HepG2 (cell line): ENCODE data around the gene INO80. TPM values are rescaled to one million over a fixed set of nuclear protein-coding genes. Genes with fewer than 3 reads are reported as not detected.

Experiments used
- ATAC-seq: fragments of 200-7000 bp; cut with Tn5 transposase; 3 replicates; pipeline ENCODE4 v1.9.1; 2020; ENCODE audit warnings: mild to moderate bottlenecking, moderate library complexity
- BruUV-seq: library from RNA; stranded (reverse); fragments of 400-500 nt; replicated peaks from 2 replicates; lab custom pipeline; 2021; lab: Mats Ljungman, UMichigan
- CTCF ChIA-PET: fragments of 300-600 bp; formaldehyde crosslinking; extraction: SDS; loops from one replicate; lab custom pipeline; 2021; ENCODE audit warnings: low total read pairs, inconsistent platforms, low intra/inter-chr PET ratio; lab: Yijun Ruan, JAX
- POLR2A ChIA-PET: fragments of 350-600 bp; sonication (Branson Sonifier 250); formaldehyde crosslinking; loops from one replicate; lab custom pipeline; 2020; ENCODE audit warnings: antibody characterized with exemption, inconsistent platforms; lab: Yijun Ruan, JAX
- DNase-seq: peaks from one replicate; pipeline ENCODE4 v3.0.0-alpha.2; 2015; ENCODE audit warnings: low spot score
- FAIRE-seq: peaks from 3 replicates; lab custom pipeline; 2011; peaks lifted over from hg19 to GRCh38; lab: Jason Lieb, UNC
- H2AFZ ChIP-seq: one replicate; pipeline ENCODE4 v1.6.1; 2011; ENCODE audit warnings: low read length, inconsistent platforms
- H3K27ac ChIP-seq: fragments of 300-600 bp; 3 replicates; pipeline ENCODE4 v1.8.0; 2011; ENCODE audit warnings: mixed run types, mild to moderate bottlenecking, mixed read lengths, low read length, inconsistent platforms; ENCODE audit not compliant: insufficient read depth; ENCODE audit errors: extremely low read length
- H3K27me3 ChIP-seq, 2 experiments: fragments of 200-600 bp in 1 of 2; 2 replicates in 1 of 2; 3 replicates in 1 of 2; pipeline versions ENCODE4 v1.6.0 to v1.8.0; 2011; ENCODE audit warnings: low read length in 2 of 2, mild to moderate bottlenecking in 2 of 2, moderate library complexity in 2 of 2, inconsistent platforms in 1 of 2; ENCODE audit not compliant: insufficient read depth in 2 of 2, control insufficient read depth in 1 of 2
- H3K36me3 ChIP-seq, 2 experiments: fragments of 200-600 bp in 1 of 2; replicated peaks in 1 of 2; 2 replicates in 1 of 2; 3 replicates in 1 of 2; pipeline versions ENCODE4 v1.5.1 to v1.8.0; 2011; ENCODE audit warnings: low read length in 2 of 2, inconsistent platforms in 1 of 2; ENCODE audit not compliant: insufficient read depth in 2 of 2, control insufficient read depth in 1 of 2
- H3K4me1 ChIP-seq: 2 replicates; pipeline ENCODE4 v1.5.1; 2012; ENCODE audit warnings: low read length, inconsistent platforms; ENCODE audit not compliant: insufficient read depth
- H3K4me2 ChIP-seq: 2 replicates; pipeline ENCODE4 v1.6.0; 2011; ENCODE audit warnings: low read depth, low read length, inconsistent platforms
- H3K4me3 ChIP-seq, 3 experiments: fragments of 200-600 bp in 1 of 3; sonication (generic), shearing (Covaris generic) in 1 of 3; replicated peaks in 1 of 3; 2 replicates each; pipeline ENCODE4 v1.5.1; 2011 to 2016; ENCODE audit warnings: low read length in 3 of 3, inconsistent platforms in 2 of 3, low read depth in 2 of 3, mild to moderate bottlenecking in 2 of 3, control low read depth in 1 of 3, mixed read lengths in 1 of 3; ENCODE audit not compliant: insufficient read depth in 1 of 3
- H3K79me2 ChIP-seq: one replicate; pipeline ENCODE4 v1.6.1; 2011; ENCODE audit warnings: low read length, inconsistent platforms; ENCODE audit not compliant: insufficient read depth
- H3K9ac ChIP-seq: 2 replicates; pipeline ENCODE4 v1.6.0; 2011; ENCODE audit warnings: mild to moderate bottlenecking, low read depth, low read length, inconsistent platforms; ENCODE audit not compliant: insufficient read depth
- H3K9me3 ChIP-seq: 2 replicates; pipeline ENCODE4 v1.5.1; 2012; ENCODE audit warnings: mild to moderate bottlenecking, low read length
- H4K20me1 ChIP-seq: 2 replicates; pipeline ENCODE4 v1.6.0; 2011; ENCODE audit warnings: inconsistent platforms, mild to moderate bottlenecking, low read length, moderate library complexity; ENCODE audit not compliant: insufficient read depth
- CEBPB ChIP-seq: IDR thresholded peaks from 2 replicates; pipeline ENCODE4 v1.6.1; 2011; ENCODE audit warnings: low read depth, low read length, improper control_type of control experiment, borderline replicate concordance
- HOXD1 ChIP-seq: sonication (generic); formaldehyde crosslinking; IDR thresholded peaks from 2 replicates; pipeline ENCODE4 v1.5.0; 2020; ENCODE audit warnings: missing genetic modification reagents
- KDM4B ChIP-seq: sonication (generic); formaldehyde crosslinking; IDR thresholded peaks from 2 replicates; pipeline ENCODE4 v1.4.0; 2020; ENCODE audit warnings: missing genetic modification reagents
- ZGPAT ChIP-seq: IDR thresholded peaks from 2 replicates; pipeline ENCODE4 v1.6.1; 2016; ENCODE audit warnings: mild to moderate bottlenecking
- WGBS: methylation state at CpG from one replicate; pipeline ENCODE4 v1.1.6; 2017; ENCODE audit warnings: low lambda C conversion rate; 5-methylcytosine and 5-hydroxymethylcytosine counted together
- in situ Hi-C: cut with HindIII; loops from 2 replicates; pipeline ENCODE4 v1.10.0; 2017; ENCODE audit warnings: low pct_unique_long_range_greater_than_20kb; ENCODE audit not compliant: extremely low pct_ligation_motif_present
- intact Hi-C: fragments of 100-400 bp; cut with micrococcal nuclease; formaldehyde crosslinking; loops from one replicate; pipeline ENCODE4 v1.10.0; 2022; ENCODE audit not compliant: unreplicated experiment
- polyA plus RNA-seq, 8 experiments: library from polyadenylated mRNA; depleted of rRNA in 3 of 8; stranded (reverse) in 7 of 8; unstranded in 1 of 8; fragments of >200 nt; fragmentation: Illumina TruSeq in 4 of 8; extraction: Trizol in 4 of 8; gene quantifications; 2 replicates each; pipeline versions ENCODE4 v1.2.1 to v1.2.3, GENCODE V29; 2011 to 2016; ENCODE audit warnings: low read depth in 4 of 8, missing spikeins in 1 of 8, mixed read lengths in 1 of 8; ENCODE audit not compliant: insufficient read depth in 1 of 8
- total RNA-seq, 5 experiments: library from RNA; depleted of rRNA; stranded (reverse); fragments of >200 nt; fragmentation: Illumina TruSeq; extraction: Trizol; gene quantifications; 2 replicates each; pipeline ENCODE4 v1.2.3, GENCODE V29; 2016; ENCODE audit warnings: low read depth in 1 of 5
- TF ChIP-seq, protein P1 (sequence below): sonication (generic); formaldehyde crosslinking; IDR thresholded peaks from 2 replicates; pipeline ENCODE4 v1.4.0; 2020; ENCODE audit warnings: mild to moderate bottlenecking, missing genetic modification reagents, borderline replicate concordance
- TF ChIP-seq, protein P2 (sequence below): sonication (generic); formaldehyde crosslinking; IDR thresholded peaks from 2 replicates; pipeline ENCODE4 v1.4.0; 2020; ENCODE audit warnings: mild to moderate bottlenecking, missing genetic modification reagents

INO80 gene
- total and polyA plus RNA-seq, 2 of the 13 experiments (the other 11 are each of a cell fraction or from before 2014, with no cell fraction given), result 3.6 to 14.8 TPM

- CTCF ChIA-PET, result no interaction called here
Measured at GRCh38 chr15:40968290-40969085, 147.6 kb downstream of the INO80 start.

More at GRCh38 chr15:40968290-40969085, 147.6 kb downstream of the INO80 start:
- no TSS peak for BruUV-seq
- in situ Hi-C loops (no loop called here), intact Hi-C loops (no loop called here)
- 30% methylated on average over 7 of the region's 7 CpGs for WGBS
- no peak for DNase-seq
- no peaks in the 10 kb centered on the region for H4K20me1 ChIP-seq
- H3K79me2 ChIP-seq, result no peaks in the 10 kb centered on the region
- H2AFZ ChIP-seq, result no peak overlapping the region
- H3K9ac ChIP-seq, result no peak overlapping the region
- FAIRE-seq, result no peak
- ATAC-seq, result no peak
- H3K36me3 ChIP-seq, result no peaks in the 10 kb centered on the region
- H3K9me3 ChIP-seq, result no peaks in the 10 kb centered on the region
- TF ChIP-seq KDM4B, result no peak
- TF ChIP-seq ZGPAT (CRISPR knock-in tag), result no peak
- TF ChIP-seq CEBPB, result no peak
- TF ChIP-seq, protein P1, sequence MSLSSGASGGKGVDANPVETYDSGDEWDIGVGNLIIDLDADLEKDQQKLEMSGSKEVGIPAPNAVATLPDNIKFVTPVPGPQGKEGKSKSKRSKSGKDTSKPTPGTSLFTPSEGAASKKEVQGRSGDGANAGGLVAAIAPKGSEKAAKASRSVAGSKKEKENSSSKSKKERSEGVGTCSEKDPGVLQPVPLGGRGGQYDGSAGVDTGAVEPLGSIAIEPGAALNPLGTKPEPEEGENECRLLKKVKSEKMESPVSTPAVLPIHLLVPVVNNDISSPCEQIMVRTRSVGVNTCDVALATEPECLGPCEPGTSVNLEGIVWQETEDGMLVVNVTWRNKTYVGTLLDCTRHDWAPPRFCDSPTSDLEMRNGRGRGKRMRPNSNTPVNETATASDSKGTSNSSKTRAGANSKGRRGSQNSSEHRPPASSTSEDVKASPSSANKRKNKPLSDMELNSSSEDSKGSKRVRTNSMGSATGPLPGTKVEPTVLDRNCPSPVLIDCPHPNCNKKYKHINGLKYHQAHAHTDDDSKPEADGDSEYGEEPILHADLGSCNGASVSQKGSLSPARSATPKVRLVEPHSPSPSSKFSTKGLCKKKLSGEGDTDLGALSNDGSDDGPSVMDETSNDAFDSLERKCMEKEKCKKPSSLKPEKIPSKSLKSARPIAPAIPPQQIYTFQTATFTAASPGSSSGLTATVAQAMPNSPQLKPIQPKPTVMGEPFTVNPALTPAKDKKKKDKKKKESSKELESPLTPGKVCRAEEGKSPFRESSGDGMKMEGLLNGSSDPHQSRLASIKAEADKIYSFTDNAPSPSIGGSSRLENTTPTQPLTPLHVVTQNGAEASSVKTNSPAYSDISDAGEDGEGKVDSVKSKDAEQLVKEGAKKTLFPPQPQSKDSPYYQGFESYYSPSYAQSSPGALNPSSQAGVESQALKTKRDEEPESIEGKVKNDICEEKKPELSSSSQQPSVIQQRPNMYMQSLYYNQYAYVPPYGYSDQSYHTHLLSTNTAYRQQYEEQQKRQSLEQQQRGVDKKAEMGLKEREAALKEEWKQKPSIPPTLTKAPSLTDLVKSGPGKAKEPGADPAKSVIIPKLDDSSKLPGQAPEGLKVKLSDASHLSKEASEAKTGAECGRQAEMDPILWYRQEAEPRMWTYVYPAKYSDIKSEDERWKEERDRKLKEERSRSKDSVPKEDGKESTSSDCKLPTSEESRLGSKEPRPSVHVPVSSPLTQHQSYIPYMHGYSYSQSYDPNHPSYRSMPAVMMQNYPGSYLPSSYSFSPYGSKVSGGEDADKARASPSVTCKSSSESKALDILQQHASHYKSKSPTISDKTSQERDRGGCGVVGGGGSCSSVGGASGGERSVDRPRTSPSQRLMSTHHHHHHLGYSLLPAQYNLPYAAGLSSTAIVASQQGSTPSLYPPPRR, result no peak
- TF ChIP-seq HOXD1 (CRISPR knock-in tag), result no peak
- TF ChIP-seq, protein P2, sequence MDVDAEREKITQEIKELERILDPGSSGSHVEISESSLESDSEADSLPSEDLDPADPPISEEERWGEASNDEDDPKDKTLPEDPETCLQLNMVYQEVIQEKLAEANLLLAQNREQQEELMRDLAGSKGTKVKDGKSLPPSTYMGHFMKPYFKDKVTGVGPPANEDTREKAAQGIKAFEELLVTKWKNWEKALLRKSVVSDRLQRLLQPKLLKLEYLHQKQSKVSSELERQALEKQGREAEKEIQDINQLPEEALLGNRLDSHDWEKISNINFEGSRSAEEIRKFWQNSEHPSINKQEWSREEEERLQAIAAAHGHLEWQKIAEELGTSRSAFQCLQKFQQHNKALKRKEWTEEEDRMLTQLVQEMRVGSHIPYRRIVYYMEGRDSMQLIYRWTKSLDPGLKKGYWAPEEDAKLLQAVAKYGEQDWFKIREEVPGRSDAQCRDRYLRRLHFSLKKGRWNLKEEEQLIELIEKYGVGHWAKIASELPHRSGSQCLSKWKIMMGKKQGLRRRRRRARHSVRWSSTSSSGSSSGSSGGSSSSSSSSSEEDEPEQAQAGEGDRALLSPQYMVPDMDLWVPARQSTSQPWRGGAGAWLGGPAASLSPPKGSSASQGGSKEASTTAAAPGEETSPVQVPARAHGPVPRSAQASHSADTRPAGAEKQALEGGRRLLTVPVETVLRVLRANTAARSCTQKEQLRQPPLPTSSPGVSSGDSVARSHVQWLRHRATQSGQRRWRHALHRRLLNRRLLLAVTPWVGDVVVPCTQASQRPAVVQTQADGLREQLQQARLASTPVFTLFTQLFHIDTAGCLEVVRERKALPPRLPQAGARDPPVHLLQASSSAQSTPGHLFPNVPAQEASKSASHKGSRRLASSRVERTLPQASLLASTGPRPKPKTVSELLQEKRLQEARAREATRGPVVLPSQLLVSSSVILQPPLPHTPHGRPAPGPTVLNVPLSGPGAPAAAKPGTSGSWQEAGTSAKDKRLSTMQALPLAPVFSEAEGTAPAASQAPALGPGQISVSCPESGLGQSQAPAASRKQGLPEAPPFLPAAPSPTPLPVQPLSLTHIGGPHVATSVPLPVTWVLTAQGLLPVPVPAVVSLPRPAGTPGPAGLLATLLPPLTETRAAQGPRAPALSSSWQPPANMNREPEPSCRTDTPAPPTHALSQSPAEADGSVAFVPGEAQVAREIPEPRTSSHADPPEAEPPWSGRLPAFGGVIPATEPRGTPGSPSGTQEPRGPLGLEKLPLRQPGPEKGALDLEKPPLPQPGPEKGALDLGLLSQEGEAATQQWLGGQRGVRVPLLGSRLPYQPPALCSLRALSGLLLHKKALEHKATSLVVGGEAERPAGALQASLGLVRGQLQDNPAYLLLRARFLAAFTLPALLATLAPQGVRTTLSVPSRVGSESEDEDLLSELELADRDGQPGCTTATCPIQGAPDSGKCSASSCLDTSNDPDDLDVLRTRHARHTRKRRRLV (CRISPR knock-in tag), result no peak
- no peak overlapping the region for H3K4me2 ChIP-seq
- POLR2A ChIA-PET, result no interaction called here
- H3K27me3 ChIP-seq, result peaks cover 1 to 16% of the 10 kb centered on the region in 2 experiments; a peak in 4 of 5 replicates
- no peaks in the 10 kb centered on the region for H3K4me1 ChIP-seq
- no peak overlapping the region for H3K4me3 ChIP-seq
- no peak overlapping the region for H3K27ac ChIP-seq
